Pulmonary artery endothelial cell (primary cell): ENCODE measurements around the gene PMM2. TPM values are rescaled to one million over a fixed set of nuclear protein-coding genes. Genes with fewer than 3 reads are reported as not detected.

ENCODE experiments used
- DNase-seq: peaks from one replicate; pipeline ENCODE4 v3.0.0-alpha.2; 2011; ENCODE audit warnings: low read depth, low spot score
- total RNA-seq: library from RNA; depleted of rRNA; stranded (reverse); fragments of >200 nt; gene quantifications from 2 replicates; pipeline ENCODE4 v1.2.3, GENCODE V29; 2014

Gene PMM2
- total RNA-seq, 1 donor from 2014 or later = 31.1 TPM

DNA sequence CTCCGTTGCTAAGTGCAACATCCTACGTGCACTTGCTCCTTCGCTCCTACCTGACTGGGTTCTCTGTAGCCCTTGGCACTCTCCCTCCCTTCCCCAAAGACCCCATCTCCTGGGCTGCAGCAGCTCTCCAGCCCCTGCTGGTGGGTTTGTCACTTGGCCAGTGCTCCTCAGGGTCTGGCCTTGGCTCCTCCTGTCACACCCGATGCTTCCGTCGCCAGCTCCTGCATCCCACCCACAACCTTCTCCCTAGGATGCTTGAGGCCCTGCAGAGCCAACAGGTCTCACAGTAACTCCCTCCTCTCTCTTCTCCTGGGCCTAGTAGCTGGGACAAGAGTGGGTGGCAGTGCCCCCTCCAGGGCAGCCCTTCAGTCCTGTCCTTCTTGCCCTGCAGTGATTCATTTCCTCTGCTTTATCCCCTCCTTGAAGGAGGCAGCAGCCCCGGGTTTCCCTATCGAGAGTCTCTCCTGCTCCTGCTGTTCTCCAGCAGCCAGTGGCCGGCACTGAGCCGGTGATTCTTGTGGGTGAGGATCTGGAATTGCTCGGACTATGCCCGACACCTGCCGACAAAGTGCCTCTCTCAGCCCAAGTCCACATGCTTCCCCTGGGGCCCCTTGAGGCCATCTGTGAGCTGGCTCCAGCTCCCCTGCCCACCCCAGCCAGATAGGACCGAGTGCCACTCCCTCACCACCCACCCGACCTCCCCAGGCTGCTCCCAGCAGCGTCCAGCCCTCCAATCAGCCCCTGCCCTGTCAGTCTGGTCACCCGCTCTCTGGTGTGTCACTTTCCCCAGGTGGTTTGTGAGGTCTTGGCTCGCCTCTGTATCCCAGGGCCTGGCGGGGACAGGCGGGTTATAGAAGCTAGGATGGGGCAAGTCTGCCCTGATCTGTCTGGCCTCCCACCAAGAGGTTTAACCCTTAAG, 88.3 kb downstream of the PMM2 start:
- no peak for DNase-seq

GRCh38 chr16:8886593-8887430, 89.2 kb downstream of the PMM2 start:
- no peak for DNase-seq

GRCh38 chr16:8887431-8887765, 89.8 kb downstream of the PMM2 start:
- DNase-seq = no peak

DNA sequence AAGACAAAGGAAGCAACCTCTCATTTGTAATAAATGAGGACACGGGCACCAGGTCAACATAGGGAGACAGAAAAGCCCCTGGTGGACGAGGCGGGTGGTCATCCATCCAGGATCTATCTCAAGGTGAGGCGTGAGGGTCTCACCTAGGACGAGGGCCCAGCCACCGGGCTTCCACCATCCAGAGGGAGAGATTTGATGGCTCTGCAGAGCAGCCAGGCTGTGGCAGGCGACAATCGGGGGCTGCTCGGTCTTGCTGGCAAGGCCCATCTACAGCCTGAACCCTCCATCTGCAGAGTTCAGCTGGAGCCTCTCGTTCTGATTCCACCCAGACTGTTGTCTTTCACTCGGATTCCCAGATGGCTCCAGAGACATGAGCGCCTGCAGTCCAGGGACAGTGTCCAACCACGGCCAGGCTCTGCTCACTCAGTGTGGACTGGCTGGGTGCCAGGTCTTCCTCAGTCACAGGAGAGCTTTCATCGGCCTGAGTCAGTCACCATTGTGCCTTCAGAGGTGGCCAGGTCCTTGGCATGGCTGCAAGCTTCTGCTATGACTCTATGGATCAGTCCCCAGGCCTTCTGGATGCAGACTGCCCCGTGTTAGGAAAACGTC, 90.4 kb downstream of the PMM2 start:
- DNase-seq = no peak

- DNase-seq = no peak
Measured at GRCh38 chr16:8888951-8889892, 91.6 kb downstream of the PMM2 start.

DNA sequence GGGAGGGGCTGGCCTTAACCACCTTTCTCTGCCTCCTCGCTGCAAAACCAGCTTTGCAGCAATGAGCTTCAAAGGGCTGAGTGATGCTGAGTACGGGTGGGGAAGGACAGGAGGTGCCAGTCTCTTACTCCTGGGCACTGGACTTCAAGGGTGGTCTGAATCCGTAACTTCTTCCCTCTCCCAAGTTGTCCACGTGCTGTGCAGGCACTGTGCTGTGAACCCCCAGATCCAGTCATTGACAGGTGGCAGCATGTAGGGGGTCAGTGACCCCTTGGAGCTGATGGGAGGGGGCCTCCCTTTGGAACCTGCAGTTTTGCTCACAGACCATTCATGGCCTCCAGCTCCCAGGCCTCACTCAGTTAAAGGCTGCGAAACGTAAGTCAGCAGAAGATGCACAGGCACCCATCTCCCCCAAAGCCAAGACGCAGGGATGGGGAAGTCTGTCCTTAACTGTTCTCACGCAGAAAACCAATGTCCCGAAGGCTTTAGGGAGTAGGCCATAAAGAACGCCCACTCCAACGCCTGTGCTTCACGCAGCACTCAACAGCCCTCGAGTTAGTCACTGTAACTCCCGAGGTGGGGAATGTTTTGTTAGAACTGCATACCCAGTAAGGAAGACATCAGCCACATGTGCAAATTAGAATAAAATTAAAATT, 92.4 kb downstream of the PMM2 start:
- DNase-seq = no peak

DNA sequence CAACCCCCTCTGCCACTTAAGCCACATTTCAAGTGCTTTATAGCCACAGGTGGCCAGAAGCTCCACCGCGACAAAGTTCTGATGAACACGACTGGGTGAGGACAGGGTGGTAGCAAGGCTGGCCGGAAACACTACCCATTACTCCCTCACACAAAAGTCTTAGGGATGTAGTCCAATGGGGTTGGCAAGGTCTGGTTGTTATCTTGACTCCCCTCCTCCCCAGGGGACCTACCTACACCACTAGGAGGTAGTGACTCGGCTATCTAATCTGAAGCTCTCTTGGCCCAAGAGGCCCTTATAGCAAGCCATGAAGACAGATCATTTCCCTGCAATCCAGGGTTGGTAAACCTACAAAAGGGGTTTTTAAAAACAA, 92.9 kb downstream of the PMM2 start:
- no peak for DNase-seq

- no peak for DNase-seq
Measured at GRCh38 chr16:8892101-8892575, 94.5 kb downstream of the PMM2 start.

GRCh38 chr16:8893426-8893825, 95.8 kb downstream of the PMM2 start:
- DNase-seq = no peak

GRCh38 chr16:8893976-8894690, 96.5 kb downstream of the PMM2 start:
- DNase-seq = no peak

DNA sequence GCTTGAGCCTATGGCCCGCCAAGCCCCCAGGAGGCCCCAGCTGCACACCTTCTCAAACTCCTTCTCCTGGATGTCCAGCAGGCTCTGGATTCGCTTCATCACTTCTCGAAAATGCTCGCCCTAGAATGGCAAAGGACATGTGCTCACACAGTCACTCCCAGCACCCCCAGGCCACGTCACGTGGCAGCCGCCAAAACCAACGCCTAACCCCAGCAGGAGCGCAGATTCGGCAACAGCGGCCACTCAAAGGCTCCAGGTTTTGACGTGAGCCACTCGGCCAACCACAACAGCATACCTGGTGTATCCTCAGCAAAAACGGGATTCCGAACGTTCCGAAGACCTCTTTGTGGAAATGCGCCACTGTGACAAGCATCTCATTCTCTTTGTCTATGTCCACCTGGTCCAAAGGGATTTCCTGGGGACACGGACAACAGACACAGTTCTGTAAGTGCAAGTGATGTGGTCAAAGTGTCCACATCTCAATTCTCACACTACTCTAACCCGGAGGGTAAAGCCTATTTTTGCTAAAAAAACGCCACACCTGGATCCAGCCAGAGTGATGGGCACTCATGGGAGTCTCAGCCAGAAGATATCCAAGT, 97.2 kb downstream of the PMM2 start:
- DNase-seq = no peak

- no peak for DNase-seq
Measured at GRCh38 chr16:8898660-8899318, 101.2 kb downstream of the PMM2 start.

Other genes starting within 250 kb of the PMM2 start
- gene TMEM114, start 207.3 kb upstream of the PMM2 start, total RNA-seq = not detected in 2 replicates
- gene METTL22, start 176.1 kb upstream of the PMM2 start, total RNA-seq = 21.8 and 28.1 TPM in 2 replicates
- gene ABAT, start 123.2 kb upstream of the PMM2 start, total RNA-seq = 1.3 and 2.6 TPM in 2 replicates
- 6.5 and 6.7 TPM in 2 replicates for gene TMEM186, start 200 bp upstream of the PMM2 start, total RNA-seq
- gene CARHSP1, start 71.2 kb downstream of the PMM2 start, total RNA-seq = 140 and 155 TPM in 2 replicates
- gene LITAFD, start 84.5 kb downstream of the PMM2 start, total RNA-seq = not detected in 2 replicates
- gene USP7, start 166.1 kb downstream of the PMM2 start, total RNA-seq = 70.2 and 73.2 TPM in 2 replicates